PC-9 (cell line): ENCODE measurements around the gene LAMTOR5.

Source experiments
- EZH2 ChIP-seq: fragments of 200-600 bp; sonication (generic); IDR thresholded peaks from 2 replicates; pipeline ENCODE4 v1.8.0; 2017; ENCODE audit warnings: antibody characterized with exemption, low read depth
- TF ChIP-seq, protein P1 (sequence below): fragments of 200-600 bp; sonication (generic); conservative IDR thresholded peaks from 2 replicates; pipeline ENCODE4 v1.6.1; 2017; ENCODE audit warnings: mixed run types, antibody characterized with exemption, mild to moderate bottlenecking, moderate library complexity

DNA sequence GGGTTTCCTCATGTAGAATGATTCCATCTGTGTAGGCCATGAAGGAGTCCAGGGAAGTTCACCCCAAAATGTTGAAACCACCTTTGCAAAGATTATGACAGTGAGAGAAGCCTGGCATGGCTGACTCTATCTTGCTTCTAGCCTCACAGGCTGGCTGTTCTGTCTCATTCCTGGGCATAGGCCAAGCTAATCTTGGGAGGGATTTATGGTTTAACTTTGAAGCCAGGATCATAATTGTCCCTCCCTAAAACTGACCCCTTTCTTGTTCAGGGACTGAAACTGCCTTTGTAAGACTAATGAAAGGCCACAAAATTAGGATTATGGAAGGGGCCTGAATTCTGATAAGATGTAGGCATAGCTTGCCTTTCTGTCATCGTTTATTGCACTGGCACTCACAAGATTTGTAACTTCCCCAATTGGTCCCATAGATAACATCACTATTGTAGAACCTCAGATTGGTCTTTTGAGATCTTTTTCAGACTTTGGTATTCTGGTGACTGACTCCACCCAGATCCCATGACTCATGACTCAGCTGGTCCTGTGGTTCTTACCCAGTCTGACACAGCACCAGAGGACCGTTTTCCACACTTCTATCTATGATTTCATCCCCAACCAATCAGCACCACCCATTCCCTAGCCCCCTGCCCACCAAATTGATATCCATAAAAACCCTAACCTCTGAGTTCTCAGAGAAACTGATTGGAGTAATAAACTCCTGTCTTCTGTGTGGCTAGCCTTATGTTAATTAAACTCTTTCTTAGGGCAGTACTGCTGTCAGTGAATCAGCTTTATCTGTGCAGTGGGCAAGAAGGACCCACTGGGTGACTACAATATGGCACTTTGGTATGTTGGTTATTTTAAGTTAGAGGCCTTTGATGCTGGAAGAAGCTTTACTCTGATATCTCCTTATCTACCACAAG lies 13.6 kb upstream of the LAMTOR5 start:
- TF ChIP-seq, protein P1, sequence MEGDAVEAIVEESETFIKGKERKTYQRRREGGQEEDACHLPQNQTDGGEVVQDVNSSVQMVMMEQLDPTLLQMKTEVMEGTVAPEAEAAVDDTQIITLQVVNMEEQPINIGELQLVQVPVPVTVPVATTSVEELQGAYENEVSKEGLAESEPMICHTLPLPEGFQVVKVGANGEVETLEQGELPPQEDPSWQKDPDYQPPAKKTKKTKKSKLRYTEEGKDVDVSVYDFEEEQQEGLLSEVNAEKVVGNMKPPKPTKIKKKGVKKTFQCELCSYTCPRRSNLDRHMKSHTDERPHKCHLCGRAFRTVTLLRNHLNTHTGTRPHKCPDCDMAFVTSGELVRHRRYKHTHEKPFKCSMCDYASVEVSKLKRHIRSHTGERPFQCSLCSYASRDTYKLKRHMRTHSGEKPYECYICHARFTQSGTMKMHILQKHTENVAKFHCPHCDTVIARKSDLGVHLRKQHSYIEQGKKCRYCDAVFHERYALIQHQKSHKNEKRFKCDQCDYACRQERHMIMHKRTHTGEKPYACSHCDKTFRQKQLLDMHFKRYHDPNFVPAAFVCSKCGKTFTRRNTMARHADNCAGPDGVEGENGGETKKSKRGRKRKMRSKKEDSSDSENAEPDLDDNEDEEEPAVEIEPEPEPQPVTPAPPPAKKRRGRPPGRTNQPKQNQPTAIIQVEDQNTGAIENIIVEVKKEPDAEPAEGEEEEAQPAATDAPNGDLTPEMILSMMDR, result no peak
- no peak for TF ChIP-seq EZH2
